ENCODE data around the gene SLC6A6.

SLC6A6 gene

DNA sequence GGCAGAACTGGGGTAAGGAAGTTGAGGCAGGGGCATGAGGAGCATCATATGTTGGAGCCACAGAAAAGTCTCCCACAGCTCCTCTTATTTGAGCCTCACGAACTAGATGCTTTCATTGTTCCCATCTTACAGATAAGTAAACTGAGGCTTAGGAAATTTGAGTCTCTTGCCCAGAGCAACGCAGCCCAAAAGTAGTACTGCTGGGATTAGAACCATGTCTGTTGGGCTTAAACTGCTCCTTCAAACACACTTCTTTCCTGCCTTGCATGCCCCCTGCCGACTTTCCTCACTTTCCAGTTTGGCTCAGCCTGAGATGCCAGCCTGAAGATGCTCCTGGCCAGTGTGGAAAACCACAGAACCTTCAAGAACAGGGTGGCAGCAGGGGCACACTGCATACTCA is 43.1 kb upstream of the SLC6A6 start:
- H4K91ac ChIP-seq (ENCODE audit: low read length): peak overlapping the region; percentile 86
- peaks cover 0 to 73% of the 10 kb centered on the region in 2 experiments for H3K27me3 ChIP-seq (ENCODE audit: control insufficient read depth in 1 of 2, insufficient read depth in 1 of 2, low read length in 2 of 2)
- peak overlapping the region; percentile 68 for H2BK120ac ChIP-seq (ENCODE audit: low read depth, low read length)
- no peak overlapping the region for H3K4me2 ChIP-seq (ENCODE audit: low read length, poor library complexity, severe bottlenecking)
- no peak overlapping the region for H3K9ac ChIP-seq (ENCODE audit: low read length)
- H3K27ac ChIP-seq (ENCODE audit: low read length, poor library complexity, severe bottlenecking): peak overlapping the region; percentile 61
- H3K23ac ChIP-seq (ENCODE audit: low read length in 2 of 2): no peak overlapping the region
- peak overlapping the region; percentile 68 for H2BK15ac ChIP-seq (ENCODE audit: low read depth, poor library complexity, severe bottlenecking)
- H2AFZ ChIP-seq (ENCODE audit: low read depth, low read length): no peak overlapping the region
- peak overlapping the region; percentile 32 for H4K8ac ChIP-seq (ENCODE audit: low read length)
- H3K36me3 ChIP-seq (ENCODE audit: control insufficient read depth in 1 of 2, insufficient read depth in 2 of 2, low read depth in 1 of 2, low read length in 2 of 2): no peaks in the 10 kb centered on the region
- H3K14ac ChIP-seq (ENCODE audit: low read length in 2 of 2): peak overlapping the region in 1 of 2 experiments; percentile 19
- peaks cover 49% of the 10 kb centered on the region for H3K4me1 ChIP-seq (ENCODE audit: control insufficient read depth, insufficient read depth, low read depth, low read length)
- WGBS: 95% methylated on average over 3 of the region's 3 CpGs
- H3K79me1 ChIP-seq (replicated peaks; ENCODE audit: low read length, poor library complexity, severe bottlenecking): no peaks in the 10 kb centered on the region
- H3K4ac ChIP-seq (ENCODE audit: low read depth in 1 of 2, low read length in 2 of 2): peak overlapping the region; percentile 34 to 46
- no peak overlapping the region for H2BK5ac ChIP-seq (ENCODE audit: low read depth, low read length, poor library complexity, severe bottlenecking)
- H2BK12ac ChIP-seq (ENCODE audit: low read length in 2 of 2): peak overlapping the region; percentile 57 to 93
- DNase-seq: no peak
- no peak overlapping the region for H3K4me3 ChIP-seq (ENCODE audit: insufficient read depth in 1 of 2, low read depth in 1 of 2, low read length in 2 of 2)
- no peaks in the 10 kb centered on the region for H3K9me3 ChIP-seq (ENCODE audit: control insufficient read depth, low read length)
- peak overlapping the region; percentile 81 to 84 for H3K18ac ChIP-seq (ENCODE audit: low read depth in 1 of 2, low read length in 2 of 2)
- peak overlapping the region; percentile 97 for H2AK5ac ChIP-seq (ENCODE audit: low read length, severe bottlenecking)

DNA sequence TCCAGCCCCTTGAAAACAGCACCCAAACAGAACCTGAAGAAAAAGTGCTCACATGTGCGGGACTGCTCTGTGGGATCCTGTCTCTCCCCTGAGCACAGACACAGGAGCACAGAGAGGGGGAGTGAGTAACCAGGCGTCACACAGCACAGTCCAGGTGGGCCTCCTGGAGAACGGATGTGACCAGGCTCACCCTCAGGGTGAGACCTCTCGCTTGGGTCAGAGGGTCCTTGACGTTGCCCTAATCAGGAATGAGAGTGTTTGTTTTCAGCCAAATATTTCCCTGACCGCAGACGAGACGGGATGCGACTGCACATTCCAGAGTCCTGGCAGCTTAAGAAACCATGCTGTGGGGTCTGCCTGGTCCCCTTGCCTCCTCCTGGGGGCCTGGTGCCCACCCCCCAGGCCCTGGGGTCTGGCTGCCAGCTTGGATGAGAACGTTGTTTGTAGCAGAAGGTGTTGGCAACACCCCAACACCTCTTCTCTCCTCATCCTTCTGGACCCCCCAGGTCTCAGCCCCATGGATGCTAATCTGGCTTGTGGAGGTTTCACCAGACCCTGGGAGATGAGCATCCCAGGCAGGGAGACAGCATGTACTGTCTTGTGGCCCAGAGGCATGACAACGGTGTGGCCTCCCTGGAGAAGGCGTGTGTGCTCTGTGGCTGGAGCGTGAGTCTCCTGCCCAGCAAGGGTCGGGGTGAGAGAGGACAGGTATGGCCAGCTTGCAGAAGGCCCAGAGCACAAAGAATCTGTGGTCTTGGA is 42.1 kb upstream of the SLC6A6 start:
- Histone ChIP-seq H3K36me3 (ENCODE audit: control insufficient read depth in 1 of 2, insufficient read depth in 2 of 2, low read depth in 1 of 2, low read length in 2 of 2) (no peaks in the 10 kb centered on the region), H3K27ac (ENCODE audit: low read length, poor library complexity, severe bottlenecking) (peak overlapping the region; percentile 69), H3K79me1 (replicated peaks; ENCODE audit: low read length, poor library complexity, severe bottlenecking) (no peaks in the 10 kb centered on the region), H3K9ac (ENCODE audit: low read length) (no peak overlapping the region), H2AK5ac (ENCODE audit: low read length, severe bottlenecking) (peak overlapping the region; percentile 97), H2BK15ac (ENCODE audit: low read depth, poor library complexity, severe bottlenecking) (peak overlapping the region; percentile 36), H3K18ac (ENCODE audit: low read depth in 1 of 2, low read length in 2 of 2) (peak overlapping the region; percentile 81 to 84), H3K4me3 (ENCODE audit: insufficient read depth in 1 of 2, low read depth in 1 of 2, low read length in 2 of 2) (no peak overlapping the region), H4K8ac (ENCODE audit: low read length) (no peak overlapping the region), H2AFZ (ENCODE audit: low read depth, low read length) (no peak overlapping the region), H3K4ac (ENCODE audit: low read depth in 1 of 2, low read length in 2 of 2) (peak overlapping the region in 1 of 2 experiments; percentile 5), H3K27me3 (ENCODE audit: control insufficient read depth in 1 of 2, insufficient read depth in 1 of 2, low read length in 2 of 2) (peaks cover 0 to 74% of the 10 kb centered on the region in 2 experiments), H3K14ac (ENCODE audit: low read length in 2 of 2) (peak overlapping the region in 1 of 2 experiments; percentile 21), H3K9me3 (ENCODE audit: control insufficient read depth, low read length) (no peaks in the 10 kb centered on the region), H2BK12ac (ENCODE audit: low read length in 2 of 2) (peak overlapping the region; percentile 14 to 94), H4K91ac (ENCODE audit: low read length) (peak overlapping the region; percentile 22), H3K4me1 (ENCODE audit: control insufficient read depth, insufficient read depth, low read depth, low read length) (peaks cover 52% of the 10 kb centered on the region), H2BK120ac (ENCODE audit: low read depth, low read length) (no peak overlapping the region), H2BK5ac (ENCODE audit: low read depth, low read length, poor library complexity, severe bottlenecking) (peak overlapping the region; percentile 78), H3K23ac (ENCODE audit: low read length in 2 of 2) (no peak overlapping the region), H3K4me2 (ENCODE audit: low read length, poor library complexity, severe bottlenecking) (no peak overlapping the region)
- DNase-seq: peak; percentile 70
- 69% methylated on average over 14 of the region's 14 CpGs for WGBS

DNA sequence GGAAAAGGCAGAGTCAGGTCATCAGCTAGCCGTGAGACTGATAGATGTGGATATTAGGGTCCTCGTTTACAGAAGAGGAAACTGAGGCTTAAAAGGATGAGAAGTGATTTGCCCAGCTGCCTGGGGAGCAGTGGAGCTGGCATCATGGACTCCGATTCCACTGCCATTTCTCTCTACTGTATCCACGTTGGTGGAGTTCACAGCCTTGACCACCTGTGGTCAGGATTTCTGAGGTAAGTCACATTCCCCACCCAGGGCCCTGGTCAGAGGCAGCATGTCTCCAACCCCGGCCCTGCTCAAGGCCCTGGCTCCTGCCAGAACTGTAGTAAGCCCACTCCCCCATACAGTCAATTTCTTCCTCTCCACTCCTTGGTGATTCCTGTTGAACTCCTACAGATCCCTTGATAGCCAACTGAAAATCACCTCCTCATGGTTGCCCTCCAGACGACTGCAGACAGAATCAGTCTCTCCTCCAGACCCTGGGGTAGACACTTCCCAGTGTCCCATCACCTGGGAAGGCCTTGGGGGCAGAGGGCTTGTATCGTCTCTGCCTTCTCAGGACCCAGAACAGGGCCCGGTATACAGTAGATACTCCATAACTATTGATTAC is 41.2 kb upstream of the SLC6A6 start:
- peak overlapping the region; percentile 78 for H2BK5ac ChIP-seq (ENCODE audit: low read depth, low read length, poor library complexity, severe bottlenecking)
- no peak overlapping the region for H3K14ac ChIP-seq (ENCODE audit: low read length in 2 of 2)
- no peak overlapping the region for H2AFZ ChIP-seq (ENCODE audit: low read depth, low read length)
- WGBS: 89% methylated on average over 8 of the region's 8 CpGs
- H2BK120ac ChIP-seq (ENCODE audit: low read depth, low read length): no peak overlapping the region
- no peaks in the 10 kb centered on the region for H3K36me3 ChIP-seq (ENCODE audit: control insufficient read depth in 1 of 2, insufficient read depth in 2 of 2, low read depth in 1 of 2, low read length in 2 of 2)
- peak overlapping the region; percentile 14 to 94 for H2BK12ac ChIP-seq (ENCODE audit: low read length in 2 of 2)
- H3K9me3 ChIP-seq (ENCODE audit: control insufficient read depth, low read length): no peaks in the 10 kb centered on the region
- H3K4me2 ChIP-seq (ENCODE audit: low read length, poor library complexity, severe bottlenecking): no peak overlapping the region
- no peak overlapping the region for H3K4me3 ChIP-seq (ENCODE audit: insufficient read depth in 1 of 2, low read depth in 1 of 2, low read length in 2 of 2)
- H4K8ac ChIP-seq (ENCODE audit: low read length): no peak overlapping the region
- peak overlapping the region; percentile 54 for H4K91ac ChIP-seq (ENCODE audit: low read length)
- H2BK15ac ChIP-seq (ENCODE audit: low read depth, poor library complexity, severe bottlenecking): peak overlapping the region; percentile 60
- no peaks in the 10 kb centered on the region for H3K79me1 ChIP-seq (replicated peaks; ENCODE audit: low read length, poor library complexity, severe bottlenecking)
- H3K4me1 ChIP-seq (ENCODE audit: control insufficient read depth, insufficient read depth, low read depth, low read length): peaks cover 52% of the 10 kb centered on the region
- H3K18ac ChIP-seq (ENCODE audit: low read depth in 1 of 2, low read length in 2 of 2): no peak overlapping the region
- H3K9ac ChIP-seq (ENCODE audit: low read length): no peak overlapping the region
- no peak for DNase-seq
- H2AK5ac ChIP-seq (ENCODE audit: low read length, severe bottlenecking): peak overlapping the region; percentile 24
- no peak overlapping the region for H3K23ac ChIP-seq (ENCODE audit: low read length in 2 of 2)
- peak overlapping the region; percentile 69 for H3K27ac ChIP-seq (ENCODE audit: low read length, poor library complexity, severe bottlenecking)
- H3K4ac ChIP-seq (ENCODE audit: low read depth in 1 of 2, low read length in 2 of 2): peak overlapping the region in 1 of 2 experiments; percentile 1
- peaks cover 0 to 76% of the 10 kb centered on the region in 2 experiments for H3K27me3 ChIP-seq (ENCODE audit: control insufficient read depth in 1 of 2, insufficient read depth in 1 of 2, low read length in 2 of 2)

DNA sequence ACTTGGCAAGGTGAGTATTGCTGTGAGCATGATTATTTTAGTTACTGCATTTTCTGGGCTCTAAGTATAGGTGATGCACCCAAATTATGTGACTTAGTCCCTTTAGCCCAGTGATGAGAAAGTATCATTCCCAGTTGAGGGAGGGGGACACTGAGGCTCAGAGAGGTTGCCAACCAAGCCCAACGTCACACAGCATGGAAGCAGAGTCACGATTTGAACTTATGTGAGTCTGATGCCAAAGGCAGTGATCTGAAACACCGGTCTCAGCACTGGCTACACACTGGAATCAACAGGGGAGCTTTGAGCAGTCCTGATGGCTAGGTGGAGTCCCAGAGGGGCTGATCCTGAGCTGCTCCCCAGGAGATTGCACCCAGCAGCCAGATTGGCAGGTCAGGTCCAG is 39.5 kb upstream of the SLC6A6 start:
- Histone ChIP-seq H3K4ac (ENCODE audit: low read depth in 1 of 2, low read length in 2 of 2) (no peak overlapping the region), H3K9ac (ENCODE audit: low read length) (no peak overlapping the region), H3K4me1 (ENCODE audit: control insufficient read depth, insufficient read depth, low read depth, low read length) (peaks cover 54% of the 10 kb centered on the region)

More for the DNA sequence above, 39.5 kb upstream of the SLC6A6 start:
- H4K91ac ChIP-seq (ENCODE audit: low read length): peak overlapping the region; percentile 57
- H2AK5ac ChIP-seq (ENCODE audit: low read length, severe bottlenecking): peak overlapping the region; percentile 82
- H2AFZ ChIP-seq (ENCODE audit: low read depth, low read length): no peak overlapping the region
- no peak overlapping the region for H2BK15ac ChIP-seq (ENCODE audit: low read depth, poor library complexity, severe bottlenecking)
- H2BK5ac ChIP-seq (ENCODE audit: low read depth, low read length, poor library complexity, severe bottlenecking): no peak overlapping the region
- peaks cover 0 to 87% of the 10 kb centered on the region in 2 experiments for H3K27me3 ChIP-seq (ENCODE audit: control insufficient read depth in 1 of 2, insufficient read depth in 1 of 2, low read length in 2 of 2)
- no peak overlapping the region for H2BK120ac ChIP-seq (ENCODE audit: low read depth, low read length)
- no peaks in the 10 kb centered on the region for H3K9me3 ChIP-seq (ENCODE audit: control insufficient read depth, low read length)
- no peak overlapping the region for H3K14ac ChIP-seq (ENCODE audit: low read length in 2 of 2)
- H4K8ac ChIP-seq (ENCODE audit: low read length): no peak overlapping the region
- H3K27ac ChIP-seq (ENCODE audit: low read length, poor library complexity, severe bottlenecking): no peak overlapping the region
- H2BK12ac ChIP-seq (ENCODE audit: low read length in 2 of 2): peak overlapping the region; percentile 24 to 65
- H3K23ac ChIP-seq (ENCODE audit: low read length in 2 of 2): no peak overlapping the region
- H3K4me2 ChIP-seq (ENCODE audit: low read length, poor library complexity, severe bottlenecking): no peak overlapping the region
- DNase-seq: no peak
- no peak overlapping the region for H3K4me3 ChIP-seq (ENCODE audit: insufficient read depth in 1 of 2, low read depth in 1 of 2, low read length in 2 of 2)
- 95% methylated on average over 3 of the region's 3 CpGs for WGBS
- H3K18ac ChIP-seq (ENCODE audit: low read depth in 1 of 2, low read length in 2 of 2): peak overlapping the region in 1 of 2 experiments; percentile 15
- no peaks in the 10 kb centered on the region for H3K79me1 ChIP-seq (replicated peaks; ENCODE audit: low read length, poor library complexity, severe bottlenecking)
- H3K36me3 ChIP-seq (ENCODE audit: control insufficient read depth in 1 of 2, insufficient read depth in 2 of 2, low read depth in 1 of 2, low read length in 2 of 2): no peaks in the 10 kb centered on the region
